MM.1S (cell line): ENCODE measurements around the gene PDZRN4.

Experiments used
- CTCF ChIP-seq: fragments of 300-600 bp; sonication (generic); IDR thresholded peaks from 2 replicates; pipeline ENCODE4 v1.5.1; 2016; ENCODE audit warnings: antibody characterized with exemption, low read length, mixed read lengths
- EZH2 ChIP-seq: fragments of 300-600 bp; sonication (generic); optimal IDR thresholded peaks from 2 replicates; pipeline ENCODE3; 2017; ENCODE audit warnings: low read depth, mild to moderate bottlenecking, antibody characterized with exemption, low read length, mixed read lengths
- EZH2phosphoT487 ChIP-seq: fragments of 300-600 bp; sonication (generic); IDR thresholded peaks from 2 replicates; pipeline ENCODE4 v1.6.1; 2018; ENCODE audit warnings: antibody characterized with exemption, low read length

- TF ChIP-seq CTCF, result no peak
- TF ChIP-seq EZH2, result no peak
- no peak for TF ChIP-seq EZH2phosphoT487
These were observed 168.1 kb downstream of the PDZRN4 start for GRCh38 chr12:41356181-41356580.
